ENCODE measurements around the gene HSD17B2.

The HSD17B2 gene

GRCh38 chr16:82017911-82018568 is 17.0 kb upstream of the HSD17B2 start:
- Histone ChIP-seq H3K36me3 (ENCODE audit: control insufficient read depth, insufficient read depth, low read length) (no peaks in the 10 kb centered on the region), H3K4me1 (ENCODE audit: control insufficient read depth, insufficient read depth, low read length, poor library complexity, severe bottlenecking) (no peaks in the 10 kb centered on the region), H3K9me3 (ENCODE audit: control insufficient read depth, low read length) (no peaks in the 10 kb centered on the region), H3K27me3 (replicated peaks; ENCODE audit: control insufficient read depth, insufficient read depth, low read length, poor library complexity, severe bottlenecking) (no peaks in the 10 kb centered on the region), H3K27ac (ENCODE audit: insufficient read depth, low read length, poor library complexity, severe bottlenecking) (no peak overlapping the region), H3K4me3 (ENCODE audit: insufficient read depth, low read depth, low read length, poor library complexity, severe bottlenecking) (no peak overlapping the region)
- DNase-seq: no peak

GRCh38 chr16:82019535-82019934 is 15.5 kb upstream of the HSD17B2 start:
- Histone ChIP-seq H3K9me3 (ENCODE audit: control insufficient read depth, low read length) (no peaks in the 10 kb centered on the region), H3K4me1 (ENCODE audit: control insufficient read depth, insufficient read depth, low read length, poor library complexity, severe bottlenecking) (no peaks in the 10 kb centered on the region), H3K27me3 (replicated peaks; ENCODE audit: control insufficient read depth, insufficient read depth, low read length, poor library complexity, severe bottlenecking) (no peaks in the 10 kb centered on the region), H3K4me3 (ENCODE audit: insufficient read depth, low read depth, low read length, poor library complexity, severe bottlenecking) (no peak overlapping the region), H3K27ac (ENCODE audit: insufficient read depth, low read length, poor library complexity, severe bottlenecking) (no peak overlapping the region), H3K36me3 (ENCODE audit: control insufficient read depth, insufficient read depth, low read length) (no peaks in the 10 kb centered on the region)
- no peak for DNase-seq

DNA sequence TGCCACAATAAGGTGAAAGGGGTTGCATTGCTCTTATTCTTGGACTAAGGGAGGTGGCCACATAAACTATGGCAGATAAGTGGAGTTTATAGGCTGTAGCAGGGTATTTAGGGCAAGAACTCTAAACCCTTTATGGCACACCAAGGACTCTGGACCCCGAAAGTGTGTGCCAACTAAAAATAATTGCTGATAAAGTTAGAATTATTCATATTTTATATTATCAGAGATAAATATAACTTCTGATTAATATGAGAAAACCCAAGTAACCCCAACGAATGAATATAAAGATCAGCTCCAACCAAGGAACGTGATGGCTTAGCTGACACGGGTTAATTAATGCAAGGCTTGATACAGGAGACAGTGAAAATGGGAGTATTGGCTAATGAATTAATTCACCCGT is 15.0 kb upstream of the HSD17B2 start:
- Histone ChIP-seq H3K9me3 (ENCODE audit: control insufficient read depth, low read length) (no peaks in the 10 kb centered on the region), H3K4me1 (ENCODE audit: control insufficient read depth, insufficient read depth, low read length, poor library complexity, severe bottlenecking) (no peaks in the 10 kb centered on the region), H3K27ac (ENCODE audit: insufficient read depth, low read length, poor library complexity, severe bottlenecking) (no peak overlapping the region), H3K4me3 (ENCODE audit: insufficient read depth, low read depth, low read length, poor library complexity, severe bottlenecking) (no peak overlapping the region), H3K36me3 (ENCODE audit: control insufficient read depth, insufficient read depth, low read length) (no peaks in the 10 kb centered on the region), H3K27me3 (replicated peaks; ENCODE audit: control insufficient read depth, insufficient read depth, low read length, poor library complexity, severe bottlenecking) (no peaks in the 10 kb centered on the region)
- no peak for DNase-seq

- no peak overlapping the region for H3K4me3 ChIP-seq (ENCODE audit: insufficient read depth, low read depth, low read length, poor library complexity, severe bottlenecking)
- no peaks in the 10 kb centered on the region for H3K4me1 ChIP-seq (ENCODE audit: control insufficient read depth, insufficient read depth, low read length, poor library complexity, severe bottlenecking)
- no peaks in the 10 kb centered on the region for H3K27me3 ChIP-seq (replicated peaks; ENCODE audit: control insufficient read depth, insufficient read depth, low read length, poor library complexity, severe bottlenecking)
- no peaks in the 10 kb centered on the region for H3K9me3 ChIP-seq (ENCODE audit: control insufficient read depth, low read length)
- no peak overlapping the region for H3K27ac ChIP-seq (ENCODE audit: insufficient read depth, low read length, poor library complexity, severe bottlenecking)
- DNase-seq: no peak
- H3K36me3 ChIP-seq (ENCODE audit: control insufficient read depth, insufficient read depth, low read length): no peaks in the 10 kb centered on the region
These were observed 11.8 kb upstream of the HSD17B2 start for GRCh38 chr16:82023206-82023605.

DNA sequence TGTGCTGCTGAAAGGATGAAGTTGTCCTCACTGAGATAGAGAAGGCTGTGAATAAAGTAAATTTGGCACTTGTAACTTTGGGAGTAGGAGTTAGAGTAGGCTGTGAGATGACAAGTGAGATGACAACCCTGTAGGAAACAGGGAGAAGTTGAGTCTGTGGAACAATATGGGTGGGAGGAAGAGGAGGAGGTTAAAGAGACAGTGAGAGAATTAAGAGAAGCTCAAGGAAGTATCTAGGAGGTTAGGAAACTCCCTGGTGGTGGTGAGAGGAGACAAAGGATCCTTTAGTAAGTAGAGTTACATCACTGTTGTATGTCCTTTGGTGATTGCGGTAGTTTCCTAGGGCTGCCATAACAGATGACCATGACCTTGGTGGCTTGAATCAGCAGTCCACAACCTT is 10.7 kb upstream of the HSD17B2 start:
- no peaks in the 10 kb centered on the region for H3K36me3 ChIP-seq (ENCODE audit: control insufficient read depth, insufficient read depth, low read length)
- no peak overlapping the region for H3K4me3 ChIP-seq (ENCODE audit: insufficient read depth, low read depth, low read length, poor library complexity, severe bottlenecking)
- H3K27me3 ChIP-seq (replicated peaks; ENCODE audit: control insufficient read depth, insufficient read depth, low read length, poor library complexity, severe bottlenecking): no peaks in the 10 kb centered on the region
- no peaks in the 10 kb centered on the region for H3K9me3 ChIP-seq (ENCODE audit: control insufficient read depth, low read length)
- H3K4me1 ChIP-seq (ENCODE audit: control insufficient read depth, insufficient read depth, low read length, poor library complexity, severe bottlenecking): no peaks in the 10 kb centered on the region
- H3K27ac ChIP-seq (ENCODE audit: insufficient read depth, low read length, poor library complexity, severe bottlenecking): no peak overlapping the region
- no peak for DNase-seq

GRCh38 chr16:82024883-82025282 is 10.2 kb upstream of the HSD17B2 start:
- no peaks in the 10 kb centered on the region for H3K4me1 ChIP-seq (ENCODE audit: control insufficient read depth, insufficient read depth, low read length, poor library complexity, severe bottlenecking)
- H3K27me3 ChIP-seq (replicated peaks; ENCODE audit: control insufficient read depth, insufficient read depth, low read length, poor library complexity, severe bottlenecking): no peaks in the 10 kb centered on the region
- no peaks in the 10 kb centered on the region for H3K9me3 ChIP-seq (ENCODE audit: control insufficient read depth, low read length)
- H3K4me3 ChIP-seq (ENCODE audit: insufficient read depth, low read depth, low read length, poor library complexity, severe bottlenecking): no peak overlapping the region
- H3K36me3 ChIP-seq (ENCODE audit: control insufficient read depth, insufficient read depth, low read length): no peaks in the 10 kb centered on the region
- no peak overlapping the region for H3K27ac ChIP-seq (ENCODE audit: insufficient read depth, low read length, poor library complexity, severe bottlenecking)
- DNase-seq: no peak

DNA sequence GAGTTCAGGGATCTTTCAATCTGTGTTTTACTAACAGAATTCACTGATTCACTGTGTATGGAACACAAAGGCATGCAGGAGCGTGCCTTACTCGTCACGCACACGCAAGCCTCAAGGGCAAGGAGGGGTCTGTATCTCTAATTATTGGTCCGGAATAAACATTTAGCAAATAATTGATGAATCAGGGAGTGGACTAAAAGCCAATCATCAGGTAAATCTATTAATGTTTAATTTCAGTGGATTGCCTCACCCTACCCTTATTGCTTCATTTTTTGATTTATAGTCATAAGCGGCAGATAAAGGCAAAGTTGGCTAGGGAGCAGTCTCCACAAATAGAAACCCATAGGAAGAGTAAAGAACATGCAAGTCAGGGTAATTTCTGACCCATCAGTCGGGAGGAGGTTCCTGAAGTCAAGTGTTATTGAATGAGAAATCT is 7.4 kb upstream of the HSD17B2 start:
- no peaks in the 10 kb centered on the region for H3K4me1 ChIP-seq (ENCODE audit: control insufficient read depth, insufficient read depth, low read length, poor library complexity, severe bottlenecking)
- H3K9me3 ChIP-seq (ENCODE audit: control insufficient read depth, low read length): no peaks in the 10 kb centered on the region
- H3K4me3 ChIP-seq (ENCODE audit: insufficient read depth, low read depth, low read length, poor library complexity, severe bottlenecking): no peak overlapping the region
- no peaks in the 10 kb centered on the region for H3K27me3 ChIP-seq (replicated peaks; ENCODE audit: control insufficient read depth, insufficient read depth, low read length, poor library complexity, severe bottlenecking)
- H3K36me3 ChIP-seq (ENCODE audit: control insufficient read depth, insufficient read depth, low read length): no peaks in the 10 kb centered on the region
- H3K27ac ChIP-seq (ENCODE audit: insufficient read depth, low read length, poor library complexity, severe bottlenecking): no peak overlapping the region
- no peak for DNase-seq

- Histone ChIP-seq H3K27me3 (replicated peaks; ENCODE audit: control insufficient read depth, insufficient read depth, low read length, poor library complexity, severe bottlenecking) (no peaks in the 10 kb centered on the region), H3K4me3 (ENCODE audit: insufficient read depth, low read depth, low read length, poor library complexity, severe bottlenecking) (no peak overlapping the region), H3K36me3 (ENCODE audit: control insufficient read depth, insufficient read depth, low read length) (no peaks in the 10 kb centered on the region), H3K27ac (ENCODE audit: insufficient read depth, low read length, poor library complexity, severe bottlenecking) (no peak overlapping the region), H3K4me1 (ENCODE audit: control insufficient read depth, insufficient read depth, low read length, poor library complexity, severe bottlenecking) (no peaks in the 10 kb centered on the region), H3K9me3 (ENCODE audit: control insufficient read depth, low read length) (no peaks in the 10 kb centered on the region)
- DNase-seq: no peak
These were observed 3.7 kb upstream of the HSD17B2 start for GRCh38 chr16:82031116-82032084.

DNA sequence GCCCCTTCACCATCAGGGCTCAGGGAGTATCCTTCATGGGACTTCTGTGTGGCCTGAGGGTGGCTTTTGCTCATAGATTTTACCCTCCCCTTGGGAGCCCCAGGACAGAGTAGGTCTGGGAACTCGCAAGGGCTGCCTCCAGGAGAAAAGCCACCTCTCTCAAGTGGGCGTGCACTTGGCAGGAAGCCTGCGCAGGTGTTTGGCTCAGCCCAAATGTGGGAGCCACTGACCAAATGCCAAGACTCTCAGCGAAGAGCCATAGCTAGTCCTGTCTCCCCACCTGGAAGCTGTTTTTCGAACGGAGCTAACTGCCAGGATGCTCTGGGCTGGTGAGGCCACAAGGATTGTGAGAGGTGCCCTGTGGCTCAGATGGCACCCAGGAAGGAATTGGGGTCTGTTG is 2.0 kb upstream of the HSD17B2 start:
- Histone ChIP-seq H3K9me3 (ENCODE audit: control insufficient read depth, low read length) (no peaks in the 10 kb centered on the region), H3K36me3 (ENCODE audit: control insufficient read depth, insufficient read depth, low read length) (no peaks in the 10 kb centered on the region), H3K4me1 (ENCODE audit: control insufficient read depth, insufficient read depth, low read length, poor library complexity, severe bottlenecking) (no peaks in the 10 kb centered on the region), H3K27me3 (replicated peaks; ENCODE audit: control insufficient read depth, insufficient read depth, low read length, poor library complexity, severe bottlenecking) (no peaks in the 10 kb centered on the region), H3K27ac (ENCODE audit: insufficient read depth, low read length, poor library complexity, severe bottlenecking) (no peak overlapping the region), H3K4me3 (ENCODE audit: insufficient read depth, low read depth, low read length, poor library complexity, severe bottlenecking) (no peak overlapping the region)
- DNase-seq: no peak

DNA sequence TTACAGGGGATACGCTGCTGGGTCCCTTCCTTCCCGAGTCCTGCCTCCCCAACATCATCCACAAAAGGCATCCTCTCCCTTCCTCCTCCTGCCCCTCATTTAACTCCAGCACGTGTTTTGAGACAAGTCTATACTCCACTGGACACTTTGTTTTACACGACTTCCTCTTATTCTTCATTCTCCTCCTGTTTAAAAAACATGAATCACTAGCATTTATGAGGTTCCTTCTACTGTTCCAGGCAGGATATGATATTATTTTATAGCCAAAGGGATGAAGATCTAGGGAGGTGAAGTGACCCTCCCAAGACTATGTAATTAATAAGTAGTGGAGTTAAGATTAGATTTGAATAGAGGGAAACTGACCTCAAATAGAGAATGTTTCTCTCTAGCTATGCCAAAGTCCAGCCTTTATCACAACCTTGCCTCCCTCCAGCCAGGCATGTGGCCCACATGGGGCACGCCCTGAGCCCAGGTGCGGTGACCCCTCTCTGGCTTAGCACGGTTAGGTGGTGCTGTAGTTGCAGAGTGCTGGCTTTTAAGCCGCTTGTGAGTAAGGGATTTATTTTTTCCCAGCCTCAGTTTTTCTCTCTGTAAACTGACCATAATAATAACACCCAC is 1.3 kb upstream of the HSD17B2 start:
- Histone ChIP-seq H3K4me3 (ENCODE audit: insufficient read depth, low read depth, low read length, poor library complexity, severe bottlenecking) (no peak overlapping the region), H3K4me1 (ENCODE audit: control insufficient read depth, insufficient read depth, low read length, poor library complexity, severe bottlenecking) (no peaks in the 10 kb centered on the region), H3K9me3 (ENCODE audit: control insufficient read depth, low read length) (no peaks in the 10 kb centered on the region), H3K27me3 (replicated peaks; ENCODE audit: control insufficient read depth, insufficient read depth, low read length, poor library complexity, severe bottlenecking) (no peaks in the 10 kb centered on the region), H3K27ac (ENCODE audit: insufficient read depth, low read length, poor library complexity, severe bottlenecking) (no peak overlapping the region), H3K36me3 (ENCODE audit: control insufficient read depth, insufficient read depth, low read length) (no peaks in the 10 kb centered on the region)
- no peak for DNase-seq
